Neural progenitor cell (in vitro differentiated cells): Measurements from ENCODE around the gene FRS2.

Source experiments
- CTCF ChIP-seq: fragments of 200-600 bp; sonication (generic); IDR thresholded peaks from 2 replicates; pipeline ENCODE4 v1.5.1; 2017; ENCODE audit warnings: antibody characterized with exemption, mild to moderate bottlenecking
- EZH2phosphoT487 ChIP-seq: fragments of 200-600 bp; sonication (generic); IDR thresholded peaks from 2 replicates; pipeline ENCODE4 v1.6.1; 2017; ENCODE audit warnings: antibody characterized with exemption

DNA sequence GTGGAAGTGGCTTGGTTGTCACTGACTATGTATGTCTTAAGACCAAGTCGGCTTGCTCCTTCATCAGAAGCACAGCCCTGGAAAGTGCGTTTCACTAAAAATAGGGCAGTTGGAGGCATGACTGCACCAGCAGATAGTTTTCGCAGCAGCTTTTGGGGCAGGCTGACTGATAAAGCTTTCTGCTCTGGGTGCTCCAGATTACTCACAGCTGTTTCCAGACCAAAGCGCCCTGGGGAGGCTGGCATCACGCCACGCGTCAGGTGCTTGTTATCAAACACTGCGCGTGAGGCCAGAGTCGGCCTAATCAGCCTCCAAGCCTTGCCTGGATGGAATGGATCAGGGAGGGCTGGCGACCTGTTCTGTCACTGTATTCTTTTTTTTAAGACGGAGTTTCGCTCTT is 153.8 kb downstream of the FRS2 start:
- TF ChIP-seq CTCF, result no peak
- no peak for TF ChIP-seq EZH2phosphoT487
